Trophoblast cell (in vitro differentiated cells and primary cell): ENCODE measurements around the gene PDE11A.

ENCODE experiments used
- DNase-seq, 2 donors: peaks; one replicate each; pipeline ENCODE4 v3.0.0-alpha.2; 2016
- H2AFZ ChIP-seq: 2 replicates; pipeline ENCODE4 v1.6.1; 2013; ENCODE audit warnings: low read length, moderate library complexity, mild to moderate bottlenecking; ENCODE audit not compliant: insufficient read depth, poor library complexity
- H2AK5ac ChIP-seq: 2 replicates; pipeline ENCODE4 v1.6.1; 2013; ENCODE audit warnings: mild to moderate bottlenecking, low read length
- H2BK120ac ChIP-seq: 2 replicates; pipeline ENCODE4 v1.6.1; 2013; ENCODE audit warnings: low read length, mild to moderate bottlenecking, moderate library complexity; ENCODE audit not compliant: insufficient read depth, poor library complexity
- H2BK12ac ChIP-seq: 2 replicates; pipeline ENCODE4 v1.6.1; 2013; ENCODE audit warnings: mild to moderate bottlenecking, low read length, moderate library complexity
- H2BK5ac ChIP-seq: 2 replicates; pipeline ENCODE4 v1.6.1; 2013; ENCODE audit warnings: low read length, low read depth, moderate library complexity, mild to moderate bottlenecking; ENCODE audit not compliant: poor library complexity
- H3K14ac ChIP-seq: 2 replicates; pipeline ENCODE4 v1.6.1; 2013; ENCODE audit warnings: mild to moderate bottlenecking, low read length
- H3K18ac ChIP-seq: 2 replicates; pipeline ENCODE4 v1.6.1; 2013; ENCODE audit warnings: mild to moderate bottlenecking, low read length
- H3K23ac ChIP-seq: 2 replicates; pipeline ENCODE4 v1.6.1; 2013; ENCODE audit warnings: low read length
- H3K27ac ChIP-seq: 2 replicates; pipeline ENCODE4 v1.5.1; 2013; ENCODE audit warnings: low read depth, mild to moderate bottlenecking, inconsistent platforms, low read length, moderate library complexity
- H3K27me3 ChIP-seq: 2 replicates; pipeline ENCODE4 v1.6.1; 2013; ENCODE audit warnings: inconsistent platforms, mild to moderate bottlenecking, low read length, moderate library complexity; ENCODE audit not compliant: insufficient read depth
- H3K36me3 ChIP-seq, 2 experiments: 1 replicate in 1 of 2; 2 replicates in 1 of 2; pipeline ENCODE4 v1.6.1; 2013; ENCODE audit warnings: low read length in 2 of 2, mild to moderate bottlenecking in 2 of 2, moderate library complexity in 1 of 2; ENCODE audit not compliant: insufficient read depth in 2 of 2, control insufficient read depth in 1 of 2
- H3K4ac ChIP-seq: 2 replicates; pipeline ENCODE4 v1.6.1; 2013; ENCODE audit warnings: low read depth, mild to moderate bottlenecking, low read length, moderate library complexity
- H3K4me1 ChIP-seq, 2 experiments: 1 replicate in 1 of 2; 2 replicates in 1 of 2; pipeline ENCODE4 v1.6.1; 2013; ENCODE audit warnings: low read length in 2 of 2, mild to moderate bottlenecking in 2 of 2, moderate library complexity in 1 of 2; ENCODE audit not compliant: insufficient read depth in 2 of 2, control insufficient read depth in 1 of 2
- H3K4me2 ChIP-seq: 2 replicates; pipeline ENCODE4 v1.6.1; 2013; ENCODE audit warnings: inconsistent platforms, mild to moderate bottlenecking, low read length, moderate library complexity
- H3K4me3 ChIP-seq: 2 replicates; pipeline ENCODE4 v1.5.1; 2013; ENCODE audit warnings: mild to moderate bottlenecking, low read depth, low read length, inconsistent platforms
- H3K79me1 ChIP-seq: one replicate; pipeline ENCODE4 v1.6.1; 2013; ENCODE audit warnings: low read length
- H3K79me2 ChIP-seq: 2 replicates; pipeline ENCODE4 v1.6.1; 2013; ENCODE audit warnings: low read length, mild to moderate bottlenecking; ENCODE audit not compliant: control insufficient read depth, insufficient read depth, poor library complexity
- H3K9ac ChIP-seq: 2 replicates; pipeline ENCODE4 v1.6.1; 2013; ENCODE audit warnings: mild to moderate bottlenecking, low read length
- H3K9me3 ChIP-seq: 2 replicates; pipeline ENCODE4 v1.6.1; 2013; ENCODE audit warnings: low read depth, mild to moderate bottlenecking, control low read depth, inconsistent platforms, low read length; ENCODE audit not compliant: insufficient read depth
- H4K12ac ChIP-seq: 2 replicates; pipeline ENCODE4 v1.6.1; 2013; ENCODE audit warnings: low read depth, mild to moderate bottlenecking, low read length, moderate library complexity
- H4K8ac ChIP-seq: 2 replicates; pipeline ENCODE4 v1.6.1; 2013; ENCODE audit warnings: low read depth, mild to moderate bottlenecking, low read length, moderate library complexity
- H4K91ac ChIP-seq: one replicate; pipeline ENCODE4 v1.6.1; 2013; ENCODE audit warnings: low read depth, mild to moderate bottlenecking, low read length, moderate library complexity
- WGBS: extraction: QIAGEN DNeasy Blood & Tissue Kit; methylation state at CpG from one replicate; pipeline ENCODE4 v1.1.7; 2013; ENCODE audit warnings: missing lambda C conversion rate; ENCODE audit not compliant: insufficient read length, insufficient coverage; ENCODE audit errors: extremely low coverage; 5-methylcytosine and 5-hydroxymethylcytosine counted together

Gene PDE11A

DNA sequence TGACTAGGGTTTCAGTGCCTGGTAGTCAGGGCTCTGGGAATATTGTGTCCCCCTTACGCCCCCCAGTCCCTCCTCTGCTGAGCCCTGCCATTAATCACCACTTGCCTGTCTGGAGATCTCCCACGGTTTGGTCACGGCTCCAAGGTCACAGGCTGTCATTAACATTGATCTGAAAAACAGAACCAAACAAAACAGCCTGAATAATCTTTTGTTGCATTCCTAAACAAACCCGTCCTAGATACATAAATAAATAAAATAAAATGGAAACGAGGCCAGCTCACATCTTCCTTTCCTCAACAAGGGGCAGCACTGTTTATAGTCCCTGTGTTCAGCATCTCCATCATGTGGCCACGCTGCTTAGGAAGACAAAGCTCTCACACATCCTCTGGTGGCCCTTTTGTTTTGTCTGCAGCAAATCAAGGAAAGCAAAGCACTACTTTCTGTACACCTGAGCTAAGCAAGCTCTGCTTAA lies 397.2 kb downstream of the PDE11A start:
- Histone ChIP-seq H4K91ac (no peak overlapping the region), H3K4me2 (no peak overlapping the region)
- no peak for DNase-seq

DNA sequence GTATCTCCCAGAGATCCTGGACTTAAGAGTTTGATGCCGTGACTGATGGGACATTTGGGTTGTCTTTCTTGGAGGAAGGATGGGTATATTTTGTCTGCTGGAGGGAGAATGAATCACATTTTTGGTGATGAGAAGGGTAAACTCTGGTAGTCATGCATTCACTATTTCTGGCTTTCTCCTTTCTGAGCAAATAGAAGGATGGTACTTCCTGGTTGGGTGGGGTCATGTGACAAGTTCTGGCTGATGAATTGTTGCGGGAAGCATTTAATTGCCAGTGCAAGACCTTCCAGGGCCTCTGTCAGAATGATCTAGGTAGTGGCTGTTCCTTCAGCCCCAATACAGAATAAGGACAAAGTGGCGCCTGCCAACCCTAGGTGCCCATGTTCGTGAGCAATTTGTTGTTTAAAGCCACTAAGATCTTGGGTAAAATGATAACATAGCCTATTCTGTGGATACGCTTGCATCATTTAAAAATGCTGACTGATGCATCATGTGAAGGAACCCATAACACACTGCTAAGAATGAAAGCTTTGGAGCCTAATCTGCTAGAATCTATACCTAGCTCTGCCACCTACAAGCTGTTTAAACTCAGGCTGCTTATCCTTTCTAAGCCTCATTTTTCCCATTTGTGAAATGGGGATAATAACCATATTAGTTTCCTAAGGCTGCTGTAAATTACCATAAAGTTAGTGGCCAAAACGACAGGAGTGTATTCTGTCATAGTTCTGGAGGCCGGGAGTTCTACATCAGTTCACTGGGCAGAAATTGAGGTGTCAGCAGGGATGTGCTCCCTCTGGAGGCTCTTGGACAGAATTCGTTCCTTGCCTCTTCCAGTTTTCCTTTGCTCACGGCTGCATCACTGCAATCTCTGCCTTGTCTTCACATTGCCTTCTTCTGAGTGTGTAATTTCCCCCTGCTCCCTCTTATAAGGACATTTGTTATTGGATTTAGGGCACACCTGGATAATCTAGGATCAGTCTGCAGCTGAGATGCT lies 398.7 kb downstream of the PDE11A start:
- H3K4ac ChIP-seq: no peak overlapping the region
- H3K36me3 ChIP-seq: no peaks in the 10 kb centered on the region
- H3K9me3 ChIP-seq: no peaks in the 10 kb centered on the region
- H4K91ac ChIP-seq: no peak overlapping the region
- no peak overlapping the region for H2AFZ ChIP-seq
- no peak overlapping the region for H3K4me3 ChIP-seq
- no peak overlapping the region for H3K27ac ChIP-seq
- no peak overlapping the region for H3K4me2 ChIP-seq
- no peak overlapping the region for H3K9ac ChIP-seq
- no peaks in the 10 kb centered on the region for H3K79me2 ChIP-seq
- no peak overlapping the region for H2BK12ac ChIP-seq
- H4K8ac ChIP-seq: no peak overlapping the region
- no peaks in the 10 kb centered on the region for H3K27me3 ChIP-seq
- no peaks in the 10 kb centered on the region for H3K79me1 ChIP-seq
- H3K14ac ChIP-seq: no peak overlapping the region
- no peak overlapping the region for H2AK5ac ChIP-seq
- no peak overlapping the region for H4K12ac ChIP-seq
- H3K4me1 ChIP-seq: no peaks in the 10 kb centered on the region
- H3K23ac ChIP-seq: no peak overlapping the region
- no peak overlapping the region for H2BK5ac ChIP-seq
- H3K18ac ChIP-seq: no peak overlapping the region
- WGBS: no CpG with 5 or more reads among the region's 9 CpGs
- H2BK120ac ChIP-seq: no peak overlapping the region
- no peak for DNase-seq

More for the DNA sequence above, 397.2 kb downstream of the PDE11A start:
- Histone ChIP-seq H4K8ac (no peak overlapping the region), H3K9me3 (no peaks in the 10 kb centered on the region), H3K18ac (no peak overlapping the region), H2BK5ac (no peak overlapping the region), H2BK12ac (no peak overlapping the region), H3K36me3 (no peaks in the 10 kb centered on the region), H2AK5ac (no peak overlapping the region), H3K4me3 (no peak overlapping the region), H4K12ac (no peak overlapping the region), H2AFZ (no peak overlapping the region), H3K27ac (no peak overlapping the region), H3K23ac (no peak overlapping the region), H2BK120ac (no peak overlapping the region), H3K4ac (no peak overlapping the region), H3K79me1 (no peaks in the 10 kb centered on the region), H3K27me3 (no peaks in the 10 kb centered on the region), H3K14ac (no peak overlapping the region), H3K9ac (no peak overlapping the region), H3K4me1 (no peaks in the 10 kb centered on the region), H3K79me2 (no peaks in the 10 kb centered on the region)
- WGBS: no CpG with 5 or more reads among the region's 6 CpGs

DNA sequence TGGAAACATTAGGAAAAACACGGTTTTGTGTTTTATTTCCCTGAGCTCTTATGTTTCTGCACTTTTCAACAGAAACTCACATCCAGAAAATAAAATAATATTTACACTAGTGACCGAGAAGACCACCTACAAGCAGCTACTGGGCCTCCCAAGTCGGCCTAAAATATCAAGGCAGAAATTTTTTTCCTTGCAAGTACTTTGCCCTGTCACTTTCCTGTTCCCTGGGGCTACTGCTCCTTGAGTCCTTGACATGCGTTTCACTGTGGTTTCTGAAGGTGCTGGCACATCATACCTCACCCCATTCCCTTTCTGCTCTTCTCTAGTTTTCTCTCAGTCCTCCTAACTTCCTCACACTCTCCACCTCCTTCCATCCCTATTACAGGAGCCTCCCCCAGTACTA lies 400.9 kb downstream of the PDE11A start:
- Histone ChIP-seq H3K4me3 (no peak overlapping the region), H3K4me2 (no peak overlapping the region), H3K4me1 (no peaks in the 10 kb centered on the region), H3K79me1 (no peaks in the 10 kb centered on the region), H2AFZ (no peak overlapping the region), H3K79me2 (no peaks in the 10 kb centered on the region), H2BK5ac (no peak overlapping the region), H2BK12ac (no peak overlapping the region), H4K91ac (no peak overlapping the region), H3K18ac (no peak overlapping the region), H3K4ac (no peak overlapping the region), H3K27ac (no peak overlapping the region), H3K14ac (no peak overlapping the region), H3K36me3 (no peaks in the 10 kb centered on the region), H4K12ac (no peak overlapping the region), H3K23ac (no peak overlapping the region), H2BK120ac (no peak overlapping the region), H3K27me3 (no peaks in the 10 kb centered on the region), H2AK5ac (no peak overlapping the region), H3K9ac (no peak overlapping the region), H3K9me3 (no peaks in the 10 kb centered on the region), H4K8ac (no peak overlapping the region)
- no CpG with 5 or more reads among the region's 4 CpGs for WGBS
- DNase-seq: no peak

DNA sequence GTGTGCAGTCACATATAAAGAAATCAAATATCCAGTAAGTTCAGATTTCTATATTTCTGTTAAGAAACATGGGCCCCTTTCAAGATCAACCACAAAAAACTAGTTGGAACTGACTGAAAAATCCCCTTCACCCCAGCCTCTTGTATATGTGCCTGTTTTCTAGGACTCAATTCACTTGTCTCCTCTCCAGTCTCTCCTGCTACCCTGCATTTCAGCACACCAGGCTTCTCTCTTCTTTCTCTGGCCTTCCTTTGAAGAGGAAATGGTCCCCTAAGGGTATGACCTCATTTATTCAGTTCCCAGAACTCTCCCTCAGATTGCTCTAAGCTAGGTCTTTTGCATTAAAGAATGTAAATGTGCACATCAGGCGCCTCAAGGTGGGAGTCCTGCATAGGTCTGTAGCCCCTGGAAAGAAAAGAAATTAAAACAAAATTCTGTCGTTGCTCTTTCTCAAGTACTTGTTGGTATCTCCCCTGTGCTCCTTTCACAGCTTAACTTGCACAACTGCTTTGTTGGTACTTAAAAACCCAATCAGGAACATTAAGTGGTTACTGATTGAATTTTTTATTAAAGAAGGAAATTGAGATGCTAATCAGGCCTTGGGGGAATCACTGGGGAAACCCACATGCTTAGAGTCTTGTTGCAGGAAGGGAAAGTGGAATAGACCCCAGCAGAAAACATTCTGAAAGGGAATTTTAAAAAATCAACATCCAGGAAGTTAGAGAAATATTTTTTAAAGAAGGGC lies 401.6 kb downstream of the PDE11A start:
- H3K23ac ChIP-seq: no peak overlapping the region
- H3K4me3 ChIP-seq: no peak overlapping the region
- no peaks in the 10 kb centered on the region for H3K79me2 ChIP-seq
- no peak overlapping the region for H4K12ac ChIP-seq
- H2BK120ac ChIP-seq: no peak overlapping the region
- no peak overlapping the region for H4K8ac ChIP-seq
- H2BK5ac ChIP-seq: no peak overlapping the region
- H3K27me3 ChIP-seq: no peaks in the 10 kb centered on the region
- H2AK5ac ChIP-seq: no peak overlapping the region
- WGBS: no CpG with 5 or more reads among the region's 2 CpGs
- H3K4me2 ChIP-seq: no peak overlapping the region
- H3K79me1 ChIP-seq: no peaks in the 10 kb centered on the region
- H3K4me1 ChIP-seq: no peaks in the 10 kb centered on the region
- H3K18ac ChIP-seq: no peak overlapping the region
- no peaks in the 10 kb centered on the region for H3K36me3 ChIP-seq
- no peak overlapping the region for H3K27ac ChIP-seq
- H2AFZ ChIP-seq: no peak overlapping the region
- no peak overlapping the region for H3K4ac ChIP-seq
- H3K9me3 ChIP-seq: no peaks in the 10 kb centered on the region
- H4K91ac ChIP-seq: no peak overlapping the region
- no peak overlapping the region for H3K14ac ChIP-seq
- DNase-seq: no peak
- no peak overlapping the region for H3K9ac ChIP-seq
- H2BK12ac ChIP-seq: no peak overlapping the region
